NOMO-1 (cell line): Measurements from ENCODE around the gene ADAMTS4.

ENCODE experiments used
- DNase-seq, 2 experiments: peaks; one replicate each; lab custom pipeline; 2025; ENCODE audit not compliant: unreplicated experiment in 2 of 2; lab: John Stamatoyannopoulos, UW

ADAMTS4 gene

DNA sequence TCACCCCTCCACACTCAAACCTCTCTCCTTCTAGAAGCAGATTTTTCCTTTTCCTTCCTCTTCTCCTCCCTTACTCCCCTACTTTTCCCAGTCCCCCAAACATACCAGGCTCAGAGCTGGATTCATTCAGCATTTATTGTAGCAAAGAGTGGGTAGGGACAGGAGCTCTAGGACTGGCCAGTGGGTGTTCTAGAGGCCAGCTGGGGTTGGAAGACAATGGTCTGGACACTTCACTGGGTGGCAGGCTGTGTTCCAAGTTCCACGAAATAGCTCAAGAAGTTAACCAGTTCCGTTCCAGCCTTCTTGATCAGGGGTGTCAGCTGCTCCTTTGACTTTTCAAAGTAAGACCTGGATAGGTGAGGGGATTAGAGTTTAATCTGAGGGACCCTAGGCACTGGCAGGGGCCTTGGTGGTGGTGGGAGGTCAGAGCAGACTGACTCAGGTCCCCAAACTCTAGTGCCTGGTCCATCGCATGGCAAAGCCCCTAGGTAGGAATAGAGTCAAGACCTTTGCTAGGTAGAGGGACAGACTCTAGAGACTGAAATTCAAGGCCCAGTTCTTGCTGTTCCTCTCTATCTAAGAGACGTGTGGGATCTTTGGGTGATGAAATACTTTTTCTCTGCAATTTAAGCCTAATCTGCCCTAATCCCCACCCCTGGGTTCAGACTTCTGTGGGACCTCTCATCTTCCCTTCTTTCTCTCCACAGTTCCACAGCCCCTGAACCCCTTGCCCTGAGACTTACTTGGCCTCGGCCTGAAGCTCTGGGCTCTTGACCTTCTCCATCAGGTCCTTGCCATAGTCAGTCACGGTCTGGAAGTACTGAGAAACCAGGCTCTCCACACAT is 23.5 kb upstream of the ADAMTS4 start:
- no peak for DNase-seq

DNA sequence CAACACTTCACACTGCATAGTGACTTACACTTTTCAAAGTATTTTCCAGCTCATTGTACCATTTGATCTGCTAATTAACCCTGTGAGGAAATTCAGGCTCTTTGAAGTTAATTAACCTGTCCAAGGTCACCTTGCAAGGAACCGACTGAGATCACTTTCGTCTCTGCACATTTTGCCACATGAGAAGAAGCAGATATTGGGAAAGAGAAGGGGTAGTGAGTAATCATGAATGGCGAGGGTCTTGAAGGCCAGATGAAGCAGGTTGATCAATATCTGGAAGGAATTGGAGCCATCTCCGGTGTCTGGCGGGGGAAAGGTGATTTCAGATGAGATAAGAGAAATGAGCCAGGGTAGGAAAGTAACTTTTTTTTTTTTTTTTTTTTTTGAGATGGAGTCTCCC is 21.1 kb upstream of the ADAMTS4 start:
- DNase-seq: no peak

DNA sequence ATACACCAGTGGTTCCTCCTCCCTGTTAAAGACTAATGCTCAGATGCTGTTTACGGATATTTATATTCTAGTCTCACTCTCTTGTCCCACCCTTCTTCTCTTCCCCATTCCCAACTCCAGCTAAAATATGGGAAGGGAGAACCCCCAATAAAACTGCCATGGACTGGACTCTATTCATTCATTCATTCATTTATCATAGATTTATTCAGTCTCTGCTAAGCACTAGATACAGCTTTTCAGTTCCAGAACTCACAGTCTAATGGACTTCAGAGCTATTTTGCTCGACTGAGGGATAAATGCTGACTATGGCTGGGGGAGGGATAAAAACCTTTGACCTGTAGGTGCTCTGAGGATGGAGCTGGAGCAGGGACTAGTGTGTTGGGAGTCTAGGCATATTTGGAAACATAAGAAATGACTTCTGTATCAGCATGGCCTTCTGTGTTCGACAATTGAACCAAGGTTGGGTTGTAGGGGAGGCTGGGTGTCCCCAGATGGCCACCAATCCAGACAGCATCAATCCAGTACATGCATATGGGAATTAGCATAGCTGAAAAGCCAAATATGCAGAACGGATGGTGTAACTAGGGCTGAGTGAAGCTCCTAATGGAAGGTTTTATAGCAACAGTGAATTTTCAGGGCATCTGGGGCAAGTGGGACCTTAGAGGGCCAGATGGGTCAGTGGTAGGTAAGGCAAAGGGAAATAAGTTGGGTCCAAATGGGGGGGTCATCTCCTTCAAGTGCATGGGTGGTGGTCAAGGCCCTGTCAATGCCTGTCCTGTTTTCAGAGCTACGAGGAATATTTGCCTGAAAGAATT is 20.4 kb upstream of the ADAMTS4 start:
- DNase-seq: no peak

GRCh38 chr1:161218301-161219077 is 19.6 kb upstream of the ADAMTS4 start:
- DNase-seq: no peak

DNA sequence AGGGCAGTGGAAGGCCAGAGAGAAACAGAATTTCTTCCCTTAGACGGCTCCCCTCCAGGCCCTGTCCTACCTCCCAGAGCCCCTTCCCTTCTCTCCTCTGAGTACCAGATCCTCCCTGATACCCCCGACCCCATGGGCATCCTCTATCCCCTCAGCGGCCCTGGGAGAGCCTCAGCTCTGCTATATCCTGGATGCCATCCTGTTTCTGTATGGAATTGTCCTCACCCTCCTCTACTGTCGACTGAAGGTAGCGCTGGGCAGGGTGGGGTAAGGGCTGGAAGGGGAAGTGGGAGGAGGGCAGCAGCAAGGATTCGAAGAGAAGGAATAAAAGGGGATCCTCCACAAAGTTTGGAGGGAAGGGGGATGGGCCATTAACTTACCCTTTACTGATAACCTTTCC is 19.0 kb upstream of the ADAMTS4 start:
- no peak for DNase-seq

DNA sequence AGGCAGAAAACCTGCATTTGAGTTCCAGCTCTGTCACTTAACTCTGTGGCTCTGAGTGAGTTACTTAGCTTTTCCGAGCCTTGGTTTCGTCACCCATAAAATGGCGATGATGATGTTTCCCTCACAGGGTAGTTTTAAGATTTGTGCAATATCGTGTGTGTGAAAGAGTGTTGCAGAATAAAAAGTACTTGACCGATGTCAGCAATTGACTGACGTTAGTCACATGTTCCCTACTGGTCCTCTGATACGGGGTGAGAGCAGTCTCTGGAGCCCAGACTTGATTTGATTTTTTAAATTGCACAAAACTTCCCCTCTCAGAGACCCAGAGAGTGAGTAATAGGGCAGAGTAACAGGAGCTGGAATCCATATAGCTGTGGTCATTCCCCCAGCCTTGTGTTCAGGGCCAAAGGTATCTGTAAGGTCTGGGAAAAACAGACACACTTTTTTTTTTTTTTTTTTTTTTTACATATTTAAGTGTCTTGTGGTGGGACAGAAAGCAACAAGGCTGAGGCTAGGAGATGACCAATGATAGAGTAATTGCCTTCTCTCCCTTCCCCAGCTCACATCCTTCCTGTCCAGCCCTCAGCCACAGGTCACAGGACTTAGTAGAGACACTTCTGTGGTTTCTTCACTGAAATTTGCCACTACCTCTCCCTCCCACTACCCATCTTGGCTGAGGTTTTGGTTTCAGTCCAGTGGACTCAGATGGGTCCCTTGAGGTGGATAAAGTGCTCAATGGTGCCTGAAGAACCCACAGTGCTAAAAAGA is 18.3 kb upstream of the ADAMTS4 start:
- DNase-seq: peak; percentile 71 to 97

DNA sequence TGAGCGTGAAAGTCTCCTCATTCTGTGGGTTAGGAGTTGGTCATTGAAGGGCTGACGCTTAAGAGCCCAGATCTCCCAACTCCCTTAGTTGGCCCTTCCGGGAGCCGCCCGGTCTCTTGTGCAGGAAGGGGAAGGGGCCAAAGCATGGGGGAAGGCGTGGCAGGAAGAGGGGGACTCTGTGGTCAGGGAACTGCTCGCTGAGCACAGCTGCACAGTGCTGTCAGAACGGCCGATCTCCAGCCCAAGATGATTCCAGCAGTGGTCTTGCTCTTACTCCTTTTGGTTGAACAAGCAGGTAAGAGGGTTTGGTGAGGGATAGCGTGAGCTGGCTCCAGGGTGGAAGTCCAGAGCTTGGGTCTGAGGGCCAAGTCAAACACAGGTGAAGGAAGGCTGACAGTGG is 16.2 kb upstream of the ADAMTS4 start, which contains the start of gene FCER1G:
TSS of gene FCER1G (plus strand) at position 220 of the 400 bp plus-strand sequence. CDS start at position 247, 27 bp downstream.
- DNase-seq: peak; percentile 62 to 72

GRCh38 chr1:161214369-161214768 is 15.5 kb upstream of the ADAMTS4 start:
- DNase-seq: peak; percentile 58 to 70

DNA sequence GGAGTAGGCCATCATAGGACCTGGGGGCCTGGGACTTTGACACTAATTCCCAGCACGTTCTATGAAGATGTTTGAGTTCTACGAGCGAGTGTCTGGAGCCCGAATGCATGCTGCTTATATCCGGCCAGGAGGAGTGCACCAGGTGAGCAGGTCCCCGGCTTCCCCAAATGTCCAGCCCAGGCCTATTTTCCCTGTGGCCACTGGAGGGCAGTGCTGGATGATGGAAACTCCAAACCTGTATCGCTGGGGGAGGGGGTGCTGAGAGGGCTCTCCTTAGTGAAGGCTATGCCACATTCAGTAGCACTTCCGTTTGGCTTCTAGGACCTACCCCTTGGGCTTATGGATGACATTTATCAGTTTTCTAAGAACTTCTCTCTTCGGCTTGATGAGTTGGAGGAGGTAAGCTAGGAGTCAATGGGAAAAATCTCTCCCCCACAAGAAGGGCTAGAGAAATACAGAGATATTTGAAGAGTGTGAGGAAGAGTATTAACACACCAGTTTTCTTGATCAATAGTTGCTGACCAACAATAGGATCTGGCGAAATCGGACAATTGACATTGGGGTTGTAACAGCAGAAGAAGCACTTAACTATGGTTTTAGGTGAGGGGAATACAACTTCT is 11.0 kb upstream of the ADAMTS4 start:
- DNase-seq: peak; percentile 75 to 79

GRCh38 chr1:161207173-161207572 is 8.3 kb upstream of the ADAMTS4 start:
- no peak for DNase-seq

- no peak for DNase-seq
These were observed 7.7 kb upstream of the ADAMTS4 start for GRCh38 chr1:161206411-161207140.

DNA sequence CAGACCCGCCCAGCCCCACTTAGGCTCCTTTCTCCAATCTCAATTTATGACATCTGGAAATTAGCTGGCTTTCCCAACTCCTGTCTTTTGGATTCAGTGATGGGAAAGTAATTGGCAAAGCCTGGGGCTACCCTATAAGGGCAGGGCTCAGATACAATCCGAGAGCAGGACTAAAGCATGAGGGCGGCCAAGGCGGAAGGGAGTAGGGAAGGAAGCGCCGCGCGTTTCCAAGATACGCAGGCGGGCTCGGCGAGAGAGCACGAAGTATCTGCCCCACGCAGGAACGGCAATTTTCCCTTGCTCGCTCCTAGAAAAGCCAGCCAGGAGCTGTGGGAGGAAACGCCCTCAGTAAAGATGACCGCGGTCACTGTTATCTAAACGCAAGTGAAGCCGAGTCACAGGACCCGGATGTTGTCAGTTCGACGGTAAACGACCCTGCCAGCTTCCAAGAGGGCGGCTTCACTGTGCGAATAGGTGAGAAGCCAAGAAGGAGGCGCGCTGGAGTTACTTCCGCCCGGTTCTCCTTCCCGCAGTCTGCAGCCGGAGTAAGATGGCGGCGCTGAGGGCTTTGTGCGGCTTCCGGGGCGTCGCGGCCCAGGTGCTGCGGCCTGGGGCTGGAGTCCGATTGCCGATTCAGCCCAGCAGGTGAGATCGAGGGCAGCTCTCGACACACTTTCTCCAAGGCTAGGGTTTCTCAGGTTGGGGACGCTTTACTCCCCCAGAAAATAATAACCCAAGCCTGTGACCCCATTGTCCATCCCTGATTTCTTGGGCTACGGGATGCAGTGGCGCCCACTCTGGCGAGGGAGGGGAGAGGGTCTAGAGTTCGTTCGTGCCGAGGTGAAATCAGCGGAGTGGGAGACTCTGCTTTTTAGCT is 3.2 kb upstream of the ADAMTS4 start, which contains the start of gene NDUFS2:
TSS of gene NDUFS2 (plus strand) at position 532 of the 877 bp plus-strand sequence. CDS start at position 551, 19 bp downstream.
- peak; percentile 88 to 99 for DNase-seq

DNA sequence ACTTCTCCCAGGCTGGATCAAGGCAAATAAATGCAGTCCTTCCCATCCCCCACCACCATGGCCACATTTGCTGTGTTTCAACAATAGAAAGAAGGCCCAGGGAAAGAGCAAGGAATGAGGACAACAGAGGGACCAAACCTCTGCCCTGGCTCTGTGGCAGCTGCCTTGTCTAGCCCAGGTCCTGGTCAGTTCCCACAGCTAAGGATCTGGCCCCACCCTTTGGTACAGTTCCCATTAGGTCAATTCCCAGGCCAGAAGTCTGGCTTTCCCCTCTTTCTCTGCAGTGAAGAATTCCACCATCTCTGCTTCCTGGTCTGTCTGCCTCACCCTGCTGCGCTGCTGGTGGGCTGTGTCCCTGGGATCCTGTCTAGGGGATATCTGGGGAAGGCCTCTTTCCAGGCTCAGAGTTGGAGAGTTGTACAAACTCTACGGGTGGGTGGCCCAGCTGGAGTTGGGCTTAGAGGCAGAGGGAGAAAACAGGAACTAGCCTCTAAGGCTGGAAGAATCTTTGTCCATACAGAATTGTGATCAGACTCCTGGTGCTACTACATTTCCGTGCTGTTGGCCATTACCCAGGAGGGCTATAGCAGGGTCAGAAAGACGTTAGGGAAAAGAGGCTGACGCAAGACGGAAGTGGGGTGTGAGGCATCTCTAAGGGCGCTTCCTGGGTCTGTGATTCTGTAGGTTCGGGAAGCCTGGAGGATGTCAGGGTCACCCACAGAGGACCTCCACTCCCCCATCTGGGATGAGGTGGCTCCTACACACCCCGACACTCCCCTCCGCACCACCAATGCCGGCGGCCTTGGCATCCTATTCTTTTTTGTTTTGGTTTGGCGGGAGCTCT is 2.4 kb upstream of the ADAMTS4 start:
- peak; percentile 48 for DNase-seq

GRCh38 chr1:161200421-161200991 is 1.7 kb upstream of the ADAMTS4 start:
- DNase-seq: no peak

GRCh38 chr1:161199506-161200139 is 769 bp upstream of the ADAMTS4 start:
- DNase-seq: no peak

DNA sequence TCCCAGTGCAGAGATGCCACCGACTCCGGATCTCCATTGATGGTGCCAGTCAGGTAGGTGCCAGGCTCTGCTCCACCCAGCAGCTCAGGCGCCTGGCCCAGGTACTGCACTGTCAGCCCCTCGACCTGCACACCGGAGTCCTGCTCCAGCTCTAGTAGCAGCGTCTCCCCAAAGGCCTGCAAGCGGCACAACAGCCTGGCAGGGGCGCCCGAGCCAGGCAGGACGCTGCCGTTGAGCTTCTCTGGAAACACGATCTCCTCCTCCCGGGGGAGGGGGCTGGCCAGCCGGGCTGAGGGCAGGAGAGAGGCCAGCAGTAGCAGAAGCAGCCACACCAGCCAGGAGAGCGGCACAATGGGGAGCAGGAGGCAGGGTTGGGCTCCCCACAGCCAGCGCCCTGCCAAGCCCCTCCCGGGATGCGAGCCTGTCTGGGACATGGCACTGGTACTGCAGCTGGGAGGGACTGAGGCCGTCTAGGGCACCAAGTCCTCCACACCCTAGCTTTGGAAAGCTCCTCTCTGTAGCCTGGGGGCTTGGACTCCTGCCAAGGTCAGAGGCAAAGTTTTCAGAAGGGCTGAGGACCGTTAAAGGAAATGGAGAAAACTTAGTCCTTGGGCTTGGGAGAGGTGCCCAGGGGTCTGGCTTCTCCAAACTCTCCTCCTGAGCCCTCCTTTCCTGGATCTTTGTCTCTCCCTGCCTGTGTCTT is 509 bp downstream of the ADAMTS4 start:
- DNase-seq: no peak
